GM18867 (cell line): ENCODE data around the gene HSD17B8.
A peak's percentile ranks its signal among the peaks of the same experiment; 100 is the strongest.

ENCODE experiments used
- ATAC-seq: cut with Tn5 transposase; IDR thresholded peaks from one replicate; pipeline ENCODE4 v1.9.1; 2021; ENCODE audit warnings: mild to moderate bottlenecking, moderate library complexity; ENCODE audit not compliant: unreplicated experiment

The HSD17B8 gene

DNA sequence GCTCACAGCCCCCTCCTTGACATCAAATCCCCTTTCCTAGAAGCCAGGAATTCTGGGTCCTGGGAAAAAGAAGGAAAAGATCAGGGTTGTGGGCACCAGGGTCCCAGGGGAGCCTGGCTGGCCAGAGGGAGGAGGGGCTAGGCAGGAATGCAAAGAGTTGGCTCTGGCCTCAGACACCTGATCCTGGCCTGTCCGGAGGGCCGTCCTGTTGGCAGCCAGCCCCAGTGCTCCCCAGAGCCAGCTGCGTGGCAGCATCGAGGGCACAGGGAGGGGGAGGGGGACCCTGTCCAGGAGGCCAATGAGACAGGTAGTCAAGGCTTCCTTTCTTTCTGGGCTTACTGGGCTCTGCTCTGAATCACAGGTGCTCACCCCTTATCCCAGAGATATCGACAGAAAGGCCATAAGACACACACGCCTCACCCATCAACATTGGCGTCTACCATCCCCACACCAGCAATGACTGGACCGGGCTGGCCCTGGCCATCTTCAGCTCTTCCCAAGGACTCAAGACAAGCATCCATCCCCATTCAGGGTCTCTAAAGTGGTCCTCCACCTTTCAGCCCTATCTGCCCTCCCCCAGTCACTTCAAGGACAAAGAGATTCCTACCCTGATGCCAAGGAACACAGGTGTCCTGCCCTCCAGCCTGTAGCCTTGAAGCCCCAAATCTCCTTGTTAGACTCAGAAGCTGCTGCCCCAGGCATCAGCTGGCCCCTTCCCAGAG lies 12.9 kb upstream of the HSD17B8 start:
- ATAC-seq = no peak

DNA sequence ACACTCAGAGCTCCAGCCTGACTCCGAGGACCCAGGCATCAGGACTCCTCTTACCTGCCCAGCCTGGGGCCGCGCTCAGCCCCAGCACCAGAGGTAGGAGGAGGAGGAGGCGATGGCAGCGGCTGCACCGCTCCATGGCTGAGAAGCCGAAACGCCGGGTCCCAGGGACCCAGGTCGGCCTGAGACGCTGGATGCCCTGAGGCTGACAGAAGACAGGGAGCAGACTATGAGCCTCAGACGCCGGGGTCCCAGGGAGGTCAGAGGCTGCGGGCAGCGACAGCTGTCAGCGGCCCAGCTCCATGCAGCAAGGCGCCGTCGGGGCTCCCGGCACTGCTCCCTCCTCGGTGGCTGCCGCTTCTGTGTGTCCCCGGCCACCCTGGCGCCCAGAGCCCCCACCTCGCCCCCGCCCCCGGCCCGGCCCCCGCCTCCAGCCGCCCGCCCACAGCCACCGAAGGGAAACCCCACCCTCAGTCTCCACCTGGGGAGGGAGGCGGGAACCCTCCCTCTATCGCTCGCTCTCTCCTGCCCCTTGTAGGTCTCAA lies 12.3 kb upstream of the HSD17B8 start, which contains the start of gene COL11A2:
Gene COL11A2 (minus strand): TSS at position 363 of the 542 bp plus-strand sequence. CDS start 227 bp downstream, at position 136.
- ATAC-seq = no peak

DNA sequence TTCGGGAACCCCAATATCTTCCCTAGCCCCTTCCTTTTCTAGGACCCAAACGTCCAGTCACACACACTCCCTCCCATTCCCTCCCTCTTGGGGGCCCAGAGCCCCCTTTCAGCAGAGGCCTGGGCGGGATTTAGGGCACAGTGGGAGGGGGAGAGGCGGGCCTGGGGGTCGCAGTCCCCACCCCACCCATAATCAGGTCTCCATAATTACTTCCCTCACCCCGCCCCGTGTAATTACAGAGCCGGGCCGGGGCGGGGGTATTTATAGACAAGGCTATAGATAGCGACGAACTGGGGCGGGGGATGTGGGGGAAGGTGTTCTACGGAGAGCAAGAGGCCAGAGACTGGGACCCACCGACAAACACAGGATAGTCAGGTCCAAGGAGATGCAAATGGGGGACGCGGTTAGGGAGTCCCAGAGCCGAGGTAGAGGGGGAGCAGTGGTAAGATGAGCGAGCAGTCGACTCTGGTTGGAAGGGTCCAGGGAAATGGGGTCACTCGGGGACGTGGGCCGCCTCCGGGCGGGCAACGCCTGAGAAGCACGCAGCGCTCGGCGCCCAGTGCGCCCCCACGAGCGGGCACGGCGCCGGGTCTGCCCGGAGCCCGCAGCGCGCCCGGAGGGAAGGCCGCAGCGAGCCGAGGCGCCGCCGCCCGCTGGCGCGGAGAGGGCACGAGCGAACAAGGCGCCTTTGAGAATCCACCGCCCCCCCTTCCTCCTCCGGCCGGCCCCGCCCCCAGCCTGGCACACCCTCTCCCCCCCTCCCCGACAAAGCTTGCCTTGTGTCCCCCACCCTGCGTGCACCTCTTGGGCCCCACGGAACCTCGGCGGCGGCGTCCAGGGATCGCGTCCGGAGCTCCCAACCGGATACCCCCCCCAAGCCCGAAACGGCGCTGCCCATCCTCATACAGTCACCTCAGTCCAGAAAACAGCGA lies 11.5 kb upstream of the HSD17B8 start:
- no peak for ATAC-seq

DNA sequence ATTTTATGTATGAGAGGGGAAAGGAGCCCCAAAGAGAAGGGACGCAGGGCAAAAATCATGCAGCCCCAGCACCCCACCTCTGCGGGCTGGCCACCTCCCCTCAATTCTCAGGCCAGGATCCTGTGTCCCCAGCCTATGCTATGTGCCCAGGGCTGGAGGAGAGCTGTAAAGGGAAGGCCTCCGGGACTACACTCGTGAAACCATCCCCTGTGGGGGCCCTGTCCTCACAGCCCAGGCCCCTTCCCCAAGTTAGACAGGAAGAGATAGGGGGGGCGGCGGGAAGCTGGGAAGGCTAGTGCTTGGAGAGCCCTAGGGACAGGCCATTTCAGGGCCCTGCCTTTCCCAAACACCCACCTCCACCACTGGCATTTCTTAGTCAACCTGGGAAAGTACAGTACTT lies 10.8 kb upstream of the HSD17B8 start:
- no peak for ATAC-seq

DNA sequence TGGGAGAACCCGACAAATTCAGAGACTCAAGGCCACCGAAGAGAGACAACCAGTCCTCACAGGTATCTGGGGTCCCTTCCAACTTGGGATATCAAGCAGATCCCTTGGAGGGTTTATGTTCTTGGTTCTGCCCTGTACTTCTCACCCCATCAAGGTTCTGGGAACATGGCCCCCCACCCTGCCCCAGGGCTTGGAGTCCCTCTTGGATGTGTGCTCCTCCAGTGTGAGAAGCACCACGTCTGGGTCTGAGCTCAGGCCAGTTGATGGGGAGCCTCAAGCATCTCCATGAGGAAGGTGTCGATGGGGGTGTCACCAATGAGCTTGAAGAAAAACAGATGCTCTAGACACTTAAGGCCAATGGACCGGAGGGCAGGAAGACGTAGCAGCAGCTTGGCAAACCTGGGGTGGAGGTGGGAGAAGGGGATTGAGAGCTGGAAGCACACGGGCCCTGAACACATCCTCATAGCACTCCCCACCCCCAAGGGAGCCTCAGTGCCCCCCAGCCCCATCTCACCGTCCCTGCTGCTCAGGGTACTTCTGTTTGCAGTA lies 9.9 kb upstream of the HSD17B8 start:
- ATAC-seq = no peak

DNA sequence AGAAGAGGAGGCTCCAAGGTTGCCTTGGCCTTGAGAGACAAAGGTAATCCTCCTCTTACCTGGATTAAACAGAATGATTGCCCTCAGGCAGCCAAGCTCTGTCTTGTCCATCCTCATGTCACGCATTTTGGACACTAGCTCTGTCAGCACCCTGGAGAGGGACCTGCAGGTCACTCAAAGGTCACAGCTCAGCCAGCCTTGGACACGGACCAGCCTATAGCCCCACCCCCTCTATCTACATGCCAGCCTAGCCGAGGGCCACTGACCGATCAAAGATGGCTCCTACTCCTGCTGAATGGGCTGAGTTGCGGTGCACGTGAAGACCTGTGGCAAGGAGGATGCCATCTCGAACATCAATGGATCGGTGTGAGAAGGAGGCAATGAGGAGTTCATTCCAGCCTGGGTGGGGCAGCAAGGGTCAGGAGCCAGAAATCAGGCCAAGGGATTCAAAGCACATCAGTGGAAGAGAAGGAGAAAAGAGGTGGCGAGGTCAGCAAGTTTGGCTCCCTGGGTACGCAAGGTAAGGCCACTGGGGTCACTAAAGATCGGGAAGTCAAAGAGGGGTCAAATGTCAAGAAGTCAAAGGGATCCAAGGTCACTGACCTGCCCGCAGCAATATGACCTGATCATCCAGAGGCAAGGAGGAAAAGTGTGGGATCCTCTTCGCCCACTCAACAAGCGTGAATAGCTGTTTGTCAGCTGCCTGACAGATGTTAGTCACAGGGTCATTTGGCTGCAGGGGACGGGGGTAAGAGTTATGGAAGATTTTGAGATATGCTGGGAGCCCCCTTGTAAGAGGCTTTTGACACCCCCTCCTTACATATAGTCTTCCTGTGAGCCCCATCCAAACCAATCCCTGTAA lies 8.9 kb upstream of the HSD17B8 start:
- no peak for ATAC-seq

DNA sequence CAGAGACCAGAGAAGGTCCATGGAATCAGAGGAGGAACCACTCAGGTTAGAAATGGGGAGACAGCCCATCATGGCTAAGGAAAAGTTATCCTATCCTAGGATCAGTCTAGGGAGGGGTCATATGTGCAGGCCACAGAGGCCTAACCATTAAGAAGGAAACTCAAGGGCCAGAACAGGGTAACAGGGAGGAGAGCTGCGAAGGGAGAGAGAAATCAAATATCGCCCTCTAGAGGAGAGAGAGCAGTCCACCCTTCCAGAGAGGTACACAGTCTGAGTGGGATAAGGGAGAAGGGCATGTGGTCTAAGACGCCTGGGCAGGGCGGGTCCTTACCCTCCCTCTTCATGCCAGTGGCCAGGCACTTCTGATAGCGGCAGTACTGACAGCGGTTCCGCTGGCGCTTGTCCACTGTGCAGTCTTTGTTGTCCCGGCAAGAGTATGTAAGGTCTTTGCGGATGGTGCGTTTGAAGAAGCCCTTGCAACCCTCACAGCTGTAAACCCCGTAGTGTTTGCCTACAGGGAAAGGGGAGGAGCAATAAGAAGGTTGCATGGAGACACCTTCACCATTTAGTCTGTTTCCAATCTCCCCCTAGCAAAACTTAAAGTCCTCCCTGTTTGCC lies 6.9 kb upstream of the HSD17B8 start:
- ATAC-seq = no peak

DNA sequence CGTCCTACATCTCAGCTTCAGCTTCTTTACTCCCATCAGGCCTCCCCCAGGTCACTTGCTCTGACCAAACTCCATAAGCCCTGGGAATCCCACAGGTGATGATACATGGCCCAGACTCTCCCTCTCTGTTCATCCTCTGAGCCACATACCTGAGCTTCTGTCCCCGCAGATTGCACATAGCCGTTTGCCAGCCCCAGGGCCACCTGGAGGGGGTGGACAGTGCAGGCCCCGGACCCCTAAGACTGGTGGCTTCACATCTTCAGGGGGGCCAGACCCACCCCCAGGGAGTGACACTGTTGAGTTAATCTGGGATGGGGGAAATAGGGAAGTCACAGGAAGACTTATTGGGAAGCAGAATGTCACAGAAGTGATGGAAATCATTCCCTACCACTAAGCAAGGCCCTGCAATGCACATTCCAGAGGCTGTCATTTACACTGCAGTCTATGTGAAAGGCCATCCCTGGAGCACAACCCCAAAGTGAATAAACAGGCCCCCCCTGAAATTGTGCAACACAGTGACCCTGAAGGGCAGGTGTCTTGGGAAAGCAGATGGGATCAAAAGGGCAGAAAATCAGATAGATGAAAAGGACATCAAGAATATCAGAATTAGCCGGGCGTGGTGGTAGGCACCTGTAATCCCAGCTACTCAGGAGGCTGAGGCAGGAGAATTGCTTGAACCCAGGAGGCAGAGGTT lies 6.1 kb upstream of the HSD17B8 start:
- no peak for ATAC-seq

DNA sequence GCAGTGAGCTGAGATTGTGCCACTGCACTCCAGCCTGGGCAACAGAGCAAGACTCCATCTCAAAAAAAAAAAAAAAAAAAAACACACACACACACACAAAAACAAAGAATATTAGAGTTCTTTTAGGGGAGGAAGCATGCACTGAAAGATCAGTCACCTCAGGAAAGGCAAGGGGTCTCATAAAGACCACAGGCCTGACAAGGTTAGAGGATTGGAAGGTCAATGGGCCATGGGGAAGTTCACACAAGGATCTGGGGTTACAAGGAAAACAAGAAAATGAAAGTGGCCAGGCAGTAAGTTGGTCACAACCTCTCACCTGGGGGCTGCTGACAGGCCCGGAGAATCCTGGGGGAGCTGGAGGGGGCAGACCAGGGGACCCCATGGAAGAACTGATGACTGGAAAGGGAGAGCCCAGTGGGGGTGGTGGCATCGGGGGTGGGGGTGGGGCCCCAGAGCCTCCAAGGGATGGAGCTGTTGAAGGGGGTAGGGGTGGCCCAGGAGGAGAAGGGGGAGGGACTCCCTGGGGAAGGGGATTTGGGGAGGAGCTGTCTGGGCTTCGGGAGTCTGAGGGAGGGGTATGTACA lies 5.5 kb upstream of the HSD17B8 start:
- no peak for ATAC-seq

DNA sequence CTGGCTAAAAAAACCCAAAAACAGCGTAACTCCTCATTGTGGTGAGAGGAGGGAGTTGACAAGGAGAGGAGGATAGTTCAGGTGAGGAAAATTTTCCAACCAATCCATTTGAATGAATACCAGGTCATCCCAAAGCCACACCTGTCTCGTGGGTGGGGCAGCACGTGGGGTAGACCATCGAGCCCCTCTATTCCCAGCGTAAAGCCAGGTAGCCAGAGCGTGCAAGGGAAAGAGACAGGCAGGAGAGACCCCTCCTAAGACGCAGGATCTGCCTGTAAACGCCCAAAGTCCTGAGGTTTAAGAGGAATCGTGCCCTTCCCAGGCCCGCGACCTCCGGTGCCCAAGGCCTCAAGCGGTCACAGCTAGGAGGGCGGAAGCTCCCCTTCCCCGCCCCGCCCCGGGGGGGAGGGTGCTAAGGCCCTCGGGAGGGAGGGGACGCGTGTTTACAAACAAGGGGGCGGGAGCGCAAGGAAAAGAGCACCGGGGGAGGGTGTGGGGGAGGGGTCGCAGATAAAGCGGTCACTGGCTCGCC lies 4.7 kb upstream of the HSD17B8 start:
- peak; percentile 28 for ATAC-seq

DNA sequence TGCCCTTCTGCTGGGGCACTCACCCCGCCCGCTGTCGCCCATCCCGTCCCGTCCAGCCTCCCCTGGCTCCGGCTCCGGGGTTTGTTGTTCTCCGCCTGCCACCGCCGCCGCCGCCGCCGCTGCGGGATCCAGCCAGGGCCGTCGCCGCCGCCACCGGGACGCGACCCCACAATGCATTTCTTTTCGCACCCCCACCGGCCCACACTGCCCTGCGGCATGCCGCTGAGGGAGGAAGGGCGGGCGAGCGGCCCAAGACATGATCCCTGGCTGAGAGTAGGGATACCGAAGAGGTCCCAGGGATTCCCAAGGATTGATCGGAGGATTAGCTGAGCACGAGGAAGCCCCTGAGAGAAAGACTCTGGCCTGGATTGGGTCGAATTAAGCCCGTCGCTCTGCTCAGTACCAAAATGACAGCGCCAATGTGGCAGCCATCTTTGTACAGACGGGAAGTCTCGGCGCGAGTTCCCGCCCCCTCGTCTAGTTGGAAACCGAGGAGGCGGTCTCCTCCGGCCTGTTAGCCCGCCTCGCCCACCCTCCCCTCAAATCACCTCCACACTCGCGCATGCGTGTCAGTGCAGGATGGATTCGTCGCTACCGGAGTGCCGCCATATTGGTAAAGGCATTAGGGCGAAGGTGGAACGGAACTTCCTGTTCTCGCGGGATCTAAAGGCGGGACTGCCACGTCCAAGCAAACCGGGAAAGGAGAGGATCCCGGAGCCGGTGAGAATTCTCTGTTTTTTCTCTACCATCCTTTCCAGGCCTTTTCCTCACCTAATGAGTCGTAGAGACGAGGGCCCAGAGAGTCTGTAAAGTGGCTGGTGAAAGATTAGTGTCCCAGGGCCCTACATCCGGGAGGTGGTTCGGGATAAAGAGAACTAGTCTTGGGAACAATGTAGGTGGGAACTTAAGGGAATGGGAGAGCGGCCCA lies 4.0 kb upstream of the HSD17B8 start, which contains the start of the genes RXRB and SLC39A7:
Gene RXRB (minus strand): TSS at position 447 of the 928 bp plus-strand sequence. CDS start 189 bp downstream, at position 258.
Gene SLC39A7 (plus strand): TSS at position 649 of the 928 bp plus-strand sequence. CDS start 379 bp downstream, outside the sequence.
- peak; percentile 54 for ATAC-seq

DNA sequence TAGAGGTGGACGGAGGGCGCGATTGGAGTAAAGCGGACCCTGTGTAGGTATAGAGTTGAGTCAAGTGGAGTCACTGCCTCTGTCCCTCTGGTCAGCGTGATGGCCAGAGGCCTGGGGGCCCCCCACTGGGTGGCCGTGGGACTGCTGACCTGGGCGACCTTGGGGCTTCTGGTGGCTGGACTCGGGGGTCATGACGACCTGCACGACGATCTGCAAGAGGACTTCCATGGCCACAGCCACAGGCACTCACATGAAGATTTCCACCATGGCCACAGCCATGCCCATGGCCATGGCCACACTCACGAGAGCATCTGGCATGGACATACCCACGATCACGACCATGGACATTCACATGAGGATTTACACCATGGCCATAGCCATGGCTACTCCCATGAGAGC lies 3.3 kb upstream of the HSD17B8 start:
- no peak for ATAC-seq

DNA sequence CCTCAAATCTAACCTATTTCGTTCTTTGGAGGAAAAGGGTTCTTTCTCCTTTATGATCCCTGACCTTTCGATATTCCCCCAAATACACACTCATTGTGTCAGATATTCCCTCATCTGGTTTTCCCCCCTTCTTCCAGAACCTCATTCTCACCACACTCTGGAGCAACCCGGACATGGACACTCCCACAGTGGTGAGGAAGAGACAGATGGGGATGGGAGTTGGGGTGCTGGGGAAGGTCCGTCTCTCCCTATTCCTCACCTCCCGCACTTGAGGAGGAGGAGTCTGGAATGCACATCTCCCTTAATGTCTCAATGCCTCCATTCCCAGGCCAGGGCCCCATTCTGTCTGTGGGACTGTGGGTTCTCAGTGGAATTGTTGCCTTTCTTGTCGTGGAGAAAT lies 2.5 kb upstream of the HSD17B8 start:
- no peak for ATAC-seq

DNA sequence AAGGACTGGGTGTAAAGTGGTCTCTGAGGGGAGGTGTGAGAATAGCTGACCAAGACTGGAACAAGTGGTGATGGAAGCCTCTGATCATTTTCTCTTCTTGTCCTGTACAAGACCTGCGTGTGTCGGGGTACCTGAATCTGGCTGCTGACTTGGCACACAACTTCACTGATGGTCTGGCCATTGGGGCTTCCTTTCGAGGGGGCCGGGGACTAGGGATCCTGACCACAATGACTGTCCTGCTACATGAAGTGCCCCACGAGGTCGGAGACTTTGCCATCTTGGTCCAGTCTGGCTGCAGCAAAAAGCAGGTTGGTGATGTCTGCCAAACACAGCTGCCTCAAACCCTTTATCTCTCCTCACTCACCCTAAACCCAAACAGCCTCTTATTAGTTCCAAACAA lies 1.7 kb upstream of the HSD17B8 start:
- ATAC-seq = no peak

DNA sequence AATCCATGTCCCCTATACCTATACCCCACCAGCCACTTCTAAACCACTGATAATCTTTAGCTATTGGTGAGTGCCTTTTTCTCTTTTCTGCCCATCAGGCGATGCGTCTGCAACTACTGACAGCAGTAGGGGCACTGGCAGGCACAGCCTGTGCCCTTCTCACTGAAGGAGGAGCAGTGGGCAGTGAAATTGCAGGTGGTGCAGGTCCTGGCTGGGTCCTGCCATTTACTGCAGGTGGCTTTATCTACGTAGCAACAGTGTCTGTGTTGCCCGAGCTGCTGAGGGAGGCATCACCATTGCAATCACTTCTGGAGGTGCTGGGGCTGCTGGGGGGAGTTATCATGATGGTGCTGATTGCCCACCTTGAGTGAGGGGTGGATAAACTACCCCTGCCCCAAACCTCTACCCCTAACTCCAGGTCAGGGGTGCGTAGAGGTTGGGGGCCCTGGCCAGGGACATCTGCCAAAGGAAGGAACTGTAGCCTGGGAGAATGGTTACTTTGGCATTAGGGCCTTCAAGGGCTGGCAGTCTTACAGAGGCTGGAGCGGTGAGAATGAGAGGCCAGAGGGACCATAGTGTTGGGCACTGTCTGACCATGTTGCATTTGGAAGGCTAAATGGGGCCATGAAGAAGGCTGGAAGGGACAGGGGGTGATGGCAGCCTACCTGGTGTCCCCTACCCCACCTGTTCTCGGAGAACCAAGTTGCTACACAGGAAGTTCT lies 851 bp upstream of the HSD17B8 start:
- no peak for ATAC-seq

DNA sequence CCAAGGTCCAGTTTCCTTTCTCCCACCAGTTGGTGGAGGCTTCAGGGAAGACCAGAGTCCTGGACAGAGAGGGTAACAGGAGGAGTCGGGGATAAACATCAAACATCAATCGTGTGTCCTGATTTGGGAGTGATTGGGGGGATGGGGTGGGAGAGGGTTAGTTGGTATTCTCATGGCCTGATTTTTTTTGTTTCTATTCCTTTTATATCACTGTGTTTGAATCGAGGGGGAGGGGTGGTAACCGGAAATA lies 365 bp upstream of the HSD17B8 start:
- ATAC-seq = no peak
